SK-N-MC (cell line): Measurements from ENCODE around the gene C1orf198.

Source experiments
- DNase-seq: peaks from one replicate; pipeline ENCODE4 v3.0.0-alpha.2; 2011; ENCODE audit warnings: low read depth, low spot score
- H3K27ac ChIP-seq: fragments of 200-600 bp; sonication (generic); 2 replicates; pipeline ENCODE4 v1.5.1; 2016; ENCODE audit warnings: mixed run types
- H3K36me3 ChIP-seq: fragments of 200-600 bp; sonication (generic); 2 replicates; pipeline ENCODE4 v1.6.1; 2017; ENCODE audit warnings: antibody characterized with exemption, low read length, mixed read lengths; ENCODE audit not compliant: insufficient read depth
- H3K4me3 ChIP-seq: fragments of 200-600 bp; sonication (generic); 2 replicates; pipeline ENCODE4 v1.5.1; 2016
- H3K9ac ChIP-seq: fragments of 200-600 bp; sonication (generic); 2 replicates; pipeline ENCODE4 v1.8.0; 2017; ENCODE audit warnings: mixed run types, mixed read lengths; ENCODE audit not compliant: insufficient read length
- H3K9me3 ChIP-seq: fragments of 200-600 bp; sonication (generic); 2 replicates; pipeline ENCODE4 v1.6.1; 2017; ENCODE audit warnings: low read depth, mild to moderate bottlenecking, antibody characterized with exemption, low read length, moderate library complexity, mixed read lengths
- EZH2 ChIP-seq: fragments of 200-600 bp; sonication (generic); IDR thresholded peaks from one replicate; pipeline ENCODE4 v1.6.1; 2017; ENCODE audit warnings: antibody characterized with exemption
- FOXP2 ChIP-seq: optimal IDR thresholded peaks from 2 replicates; pipeline ENCODE3; 2011; ENCODE audit warnings: mild to moderate bottlenecking, moderate library complexity; ENCODE audit not compliant: insufficient read depth; ENCODE audit errors: extremely low read length, control extremely low read depth
- POLR2AphosphoS5 ChIP-seq: IDR thresholded peaks from 2 replicates; pipeline ENCODE4 v1.6.1; 2012; ENCODE audit warnings: mild to moderate bottlenecking, low read depth, low read length, borderline replicate concordance

C1orf198 gene

DNA sequence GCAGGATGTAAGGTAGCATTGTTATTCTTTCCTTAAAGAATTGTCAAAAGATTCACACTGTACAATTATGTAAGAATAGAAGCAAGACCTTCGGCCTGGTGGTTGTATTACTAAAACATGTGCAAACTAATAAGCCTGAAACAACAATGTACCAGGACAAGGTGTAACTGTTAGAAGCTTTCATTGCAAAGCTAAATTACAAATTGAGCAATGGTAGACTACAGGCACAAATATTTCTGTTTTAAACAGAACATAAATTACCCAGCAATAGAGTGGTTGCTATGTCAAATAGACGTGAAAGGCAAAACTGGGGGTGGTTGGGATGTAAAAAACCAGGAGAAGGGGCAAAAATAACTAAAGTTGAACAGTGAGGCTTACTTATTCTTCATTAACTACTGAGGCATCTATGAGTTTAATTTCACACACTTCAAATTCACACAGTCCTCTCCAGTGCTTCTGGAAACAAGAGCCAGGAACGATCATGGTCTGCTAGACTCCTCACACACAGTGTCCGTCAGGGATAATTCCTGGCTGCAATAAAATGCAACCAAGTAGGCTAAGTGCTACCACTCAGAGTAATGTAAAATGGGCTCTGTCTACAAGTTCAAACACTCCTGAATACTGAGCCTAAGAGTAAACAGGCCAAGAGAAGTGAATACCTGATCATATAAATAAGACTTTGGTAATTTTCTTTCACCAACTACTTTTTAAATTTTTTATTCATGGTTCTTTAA is 39.3 kb upstream of the C1orf198 start:
- Histone ChIP-seq H3K27ac (no peak overlapping the region), H3K9ac (no peak overlapping the region), H3K4me3 (no peak overlapping the region), H3K36me3 (peaks cover 18% of the 10 kb centered on the region; the same call in 1 of the 2 replicates), H3K9me3 (no peaks in the 10 kb centered on the region)
- TF ChIP-seq EZH2 = no peak
- TF ChIP-seq POLR2AphosphoS5 = no peak
- no peak for TF ChIP-seq FOXP2
- DNase-seq = no peak

DNA sequence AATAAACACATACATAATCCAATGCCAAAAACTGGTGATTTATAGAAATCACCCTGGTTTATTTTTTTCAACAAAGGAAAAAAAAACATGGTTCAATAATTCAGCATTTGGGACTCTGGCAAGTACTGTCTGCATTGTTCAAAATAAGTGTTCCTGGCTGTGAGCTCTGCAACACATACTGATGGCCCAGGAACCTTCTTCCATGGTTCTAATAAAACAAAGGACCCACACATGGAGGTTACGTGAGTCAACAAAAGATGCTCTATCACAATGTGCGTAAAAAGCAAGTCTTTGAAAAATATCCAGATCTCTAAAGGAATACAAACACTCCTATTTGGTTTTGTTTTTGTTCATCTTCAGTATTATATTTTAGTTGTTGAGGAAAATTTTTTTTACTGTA is 37.9 kb upstream of the C1orf198 start:
- Histone ChIP-seq H3K36me3 (peaks cover 14% of the 10 kb centered on the region; the same call in 1 of the 2 replicates), H3K9ac (no peak overlapping the region), H3K9me3 (no peaks in the 10 kb centered on the region), H3K4me3 (no peak overlapping the region), H3K27ac (no peak overlapping the region)
- TF ChIP-seq EZH2 (no peak), FOXP2 (no peak), POLR2AphosphoS5 (no peak)
- no peak for DNase-seq

DNA sequence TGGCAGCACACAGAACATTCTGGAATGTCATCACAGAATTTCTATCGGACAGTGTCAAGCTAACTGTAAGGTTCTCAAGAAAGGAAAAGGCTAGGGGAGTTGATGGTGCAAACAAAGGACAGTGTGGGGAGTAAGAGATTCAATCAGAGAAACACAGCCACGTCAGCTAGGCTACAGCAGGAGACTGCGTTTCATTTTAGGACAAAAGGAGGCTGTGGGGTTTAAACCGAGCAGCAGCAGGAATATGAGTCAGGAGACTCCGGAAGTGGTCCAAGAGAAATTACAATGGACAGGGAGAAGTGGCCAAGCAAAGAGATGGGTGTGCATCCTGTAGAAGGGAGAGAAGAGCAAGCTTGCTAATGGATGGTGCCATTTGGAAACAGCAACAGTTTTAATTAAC is 37.4 kb upstream of the C1orf198 start:
- no peak overlapping the region for H3K9ac ChIP-seq

DNA sequence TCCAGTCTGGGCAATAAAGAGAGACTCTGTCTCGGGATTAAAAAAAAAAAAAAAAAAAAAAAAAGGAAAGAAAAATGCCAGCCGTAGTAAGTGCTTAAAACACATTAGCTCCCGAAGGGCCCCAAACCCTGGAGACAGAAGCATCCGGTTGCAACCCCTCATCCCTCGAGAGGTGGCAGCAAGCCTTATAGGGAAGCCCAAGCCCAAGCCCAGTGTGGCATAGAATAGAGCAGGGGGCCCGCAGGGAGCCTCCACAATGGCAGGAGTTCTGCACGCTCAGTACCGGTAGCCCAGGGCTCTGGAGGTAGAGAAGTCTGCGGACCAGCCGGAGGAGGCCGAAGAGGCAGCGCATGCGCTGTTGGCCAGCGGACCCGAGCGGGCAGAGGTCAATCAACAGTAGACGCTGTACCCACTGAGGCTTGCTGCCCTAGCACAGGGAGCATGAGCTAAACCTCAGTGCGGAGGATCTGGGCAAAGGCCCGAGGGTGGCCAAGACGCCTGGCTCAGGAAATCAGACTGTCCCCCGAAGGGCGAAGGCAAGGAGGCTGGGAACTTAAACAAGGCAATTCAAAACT is 34.1 kb upstream of the C1orf198 start:
- H3K36me3 ChIP-seq = peaks cover 11% of the 10 kb centered on the region; the same call in 1 of the 2 replicates
- TF ChIP-seq EZH2 (no peak), FOXP2 (no peak), POLR2AphosphoS5 (no peak)
- no peak overlapping the region for H3K9ac ChIP-seq
- H3K4me3 ChIP-seq = no peak overlapping the region
- no peaks in the 10 kb centered on the region for H3K9me3 ChIP-seq
- DNase-seq = no peak
- no peak overlapping the region for H3K27ac ChIP-seq

More for the DNA sequence above, 37.4 kb upstream of the C1orf198 start:
- TF ChIP-seq POLR2AphosphoS5 = no peak
- TF ChIP-seq FOXP2 = no peak
- TF ChIP-seq EZH2 = no peak
- no peak for DNase-seq
- H3K4me3 ChIP-seq = no peak overlapping the region
- no peak overlapping the region for H3K27ac ChIP-seq
- H3K36me3 ChIP-seq = peaks cover 14% of the 10 kb centered on the region; the same call in 1 of the 2 replicates
- H3K9me3 ChIP-seq = no peaks in the 10 kb centered on the region

- no peak overlapping the region for H3K27ac ChIP-seq
- no peak overlapping the region for H3K9ac ChIP-seq
- H3K9me3 ChIP-seq = no peaks in the 10 kb centered on the region
- no peak for DNase-seq
- peaks cover 8% of the 10 kb centered on the region; the same call in 1 of the 2 replicates for H3K36me3 ChIP-seq
- TF ChIP-seq POLR2AphosphoS5 (no peak), EZH2 (no peak), FOXP2 (no peak)
- no peak overlapping the region for H3K4me3 ChIP-seq
Measured at GRCh38 chr1:230901671-230902070, 33.4 kb upstream of the C1orf198 start.

GRCh38 chr1:230900984-230901383 is 32.7 kb upstream of the C1orf198 start:
- TF ChIP-seq POLR2AphosphoS5 = no peak
- TF ChIP-seq EZH2 = no peak
- TF ChIP-seq FOXP2 = no peak
- Histone ChIP-seq H3K4me3 (no peak overlapping the region), H3K27ac (no peak overlapping the region), H3K36me3 (peaks cover 8% of the 10 kb centered on the region; the same call in 1 of the 2 replicates), H3K9me3 (no peaks in the 10 kb centered on the region), H3K9ac (no peak overlapping the region)
- no peak for DNase-seq

DNA sequence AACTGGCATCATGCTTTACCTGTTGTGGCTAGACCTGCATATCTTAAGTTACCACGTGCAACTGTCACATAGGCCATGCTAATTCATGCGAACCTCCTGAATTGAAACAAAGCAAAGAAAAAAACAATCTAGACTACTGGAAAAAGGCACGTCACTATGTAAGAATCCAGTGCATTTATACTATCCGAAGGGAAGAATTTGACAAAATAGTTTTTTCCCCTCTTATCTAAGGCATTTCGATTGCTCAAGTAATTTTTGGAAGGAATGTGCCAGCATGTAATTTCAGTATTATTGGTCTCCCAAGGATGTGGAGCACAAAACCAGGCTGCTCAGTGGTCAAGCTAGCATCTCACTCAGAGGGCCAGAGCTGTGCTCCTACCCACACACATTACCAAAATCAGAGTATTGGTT is 31.5 kb upstream of the C1orf198 start:
- Histone ChIP-seq H3K9ac (no peak overlapping the region), H3K36me3 (peaks cover 4% of the 10 kb centered on the region; the same call in 1 of the 2 replicates), H3K27ac (no peak overlapping the region), H3K4me3 (no peak overlapping the region), H3K9me3 (no peaks in the 10 kb centered on the region)
- no peak for DNase-seq
- no peak for TF ChIP-seq EZH2
- no peak for TF ChIP-seq FOXP2
- TF ChIP-seq POLR2AphosphoS5 = no peak

- TF ChIP-seq POLR2AphosphoS5 (no peak), EZH2 (no peak), FOXP2 (no peak)
- H3K9ac ChIP-seq = no peak overlapping the region
- no peaks in the 10 kb centered on the region for H3K9me3 ChIP-seq
- no peak overlapping the region for H3K27ac ChIP-seq
- no peaks in the 10 kb centered on the region for H3K36me3 ChIP-seq
- DNase-seq = no peak
- no peak overlapping the region for H3K4me3 ChIP-seq
Measured at GRCh38 chr1:230898748-230899147, 30.4 kb upstream of the C1orf198 start.

DNA sequence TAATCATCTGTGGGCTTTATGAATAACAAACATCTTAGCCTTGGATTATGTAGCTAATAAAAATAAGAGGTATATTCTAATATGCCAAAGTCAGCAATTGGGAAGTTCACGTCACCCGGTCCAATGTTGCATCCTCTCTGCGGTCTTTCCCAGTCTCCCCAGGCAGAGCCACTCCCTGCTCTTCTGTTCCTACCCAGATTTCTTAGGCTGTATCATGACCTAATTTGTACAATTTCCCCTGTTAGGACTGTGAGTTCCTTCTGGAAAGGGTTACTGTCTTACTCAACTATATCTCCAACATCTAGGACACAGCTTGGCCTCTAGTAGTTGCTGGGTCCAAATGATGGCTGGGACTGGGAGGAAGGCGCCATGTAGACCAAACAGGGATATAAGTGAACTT is 29.8 kb upstream of the C1orf198 start:
- TF ChIP-seq FOXP2 (no peak), EZH2 (no peak), POLR2AphosphoS5 (no peak)
- no peak overlapping the region for H3K27ac ChIP-seq
- no peak overlapping the region for H3K9ac ChIP-seq
- no peak for DNase-seq
- H3K9me3 ChIP-seq = no peaks in the 10 kb centered on the region
- no peak overlapping the region for H3K4me3 ChIP-seq
- H3K36me3 ChIP-seq = no peaks in the 10 kb centered on the region
